GM19193 (cell line): Measurements from ENCODE around the gene PGP.

Experiments used
- POLR2A ChIP-seq: IDR thresholded peaks from 4 replicates; pipeline ENCODE4 v1.6.1; 2011; ENCODE audit not compliant: insufficient read depth, insufficient read length; ENCODE audit errors: extremely low read depth

The PGP gene

DNA sequence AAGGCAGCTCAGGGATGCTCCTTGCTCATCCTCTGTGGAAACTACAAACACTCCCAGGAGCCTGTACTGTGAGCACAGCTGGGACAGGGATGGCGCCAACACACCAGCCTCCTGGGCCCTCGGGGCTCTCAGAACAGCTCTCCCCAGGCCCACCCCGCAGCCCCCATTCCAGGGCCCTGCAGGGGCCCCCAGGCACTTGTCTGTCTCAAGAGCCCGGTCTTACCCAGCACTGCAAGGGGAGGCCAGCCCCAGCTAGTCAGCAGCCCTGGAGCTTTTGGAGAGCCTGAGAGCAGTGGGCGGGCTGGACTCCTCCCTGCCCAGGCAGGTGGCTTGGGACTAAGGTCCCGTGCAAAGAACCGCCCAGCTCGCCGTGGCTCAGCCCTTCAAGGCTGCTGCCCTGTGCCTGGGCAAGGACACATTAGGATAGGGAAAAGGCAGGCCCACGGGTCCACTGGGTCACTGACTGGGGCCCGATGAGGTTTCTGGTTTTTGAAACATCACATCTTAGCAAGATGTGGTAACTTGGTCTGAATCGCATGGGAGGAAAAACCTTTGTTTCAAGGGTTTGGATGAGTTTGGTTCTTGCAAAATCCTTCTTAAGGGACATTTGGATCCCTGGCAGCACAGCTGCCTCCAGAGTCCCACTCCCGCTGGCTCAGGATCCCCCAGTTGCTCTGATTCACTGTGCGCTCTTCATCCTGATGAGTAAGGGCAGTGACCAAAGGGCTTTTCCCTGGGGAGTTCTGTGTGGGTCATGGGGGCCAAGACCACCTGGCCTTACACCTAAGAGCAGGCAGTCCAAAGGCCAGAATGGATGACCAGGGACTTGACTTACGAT lies 24.4 kb upstream of the PGP start:
- no peak for TF ChIP-seq POLR2A

DNA sequence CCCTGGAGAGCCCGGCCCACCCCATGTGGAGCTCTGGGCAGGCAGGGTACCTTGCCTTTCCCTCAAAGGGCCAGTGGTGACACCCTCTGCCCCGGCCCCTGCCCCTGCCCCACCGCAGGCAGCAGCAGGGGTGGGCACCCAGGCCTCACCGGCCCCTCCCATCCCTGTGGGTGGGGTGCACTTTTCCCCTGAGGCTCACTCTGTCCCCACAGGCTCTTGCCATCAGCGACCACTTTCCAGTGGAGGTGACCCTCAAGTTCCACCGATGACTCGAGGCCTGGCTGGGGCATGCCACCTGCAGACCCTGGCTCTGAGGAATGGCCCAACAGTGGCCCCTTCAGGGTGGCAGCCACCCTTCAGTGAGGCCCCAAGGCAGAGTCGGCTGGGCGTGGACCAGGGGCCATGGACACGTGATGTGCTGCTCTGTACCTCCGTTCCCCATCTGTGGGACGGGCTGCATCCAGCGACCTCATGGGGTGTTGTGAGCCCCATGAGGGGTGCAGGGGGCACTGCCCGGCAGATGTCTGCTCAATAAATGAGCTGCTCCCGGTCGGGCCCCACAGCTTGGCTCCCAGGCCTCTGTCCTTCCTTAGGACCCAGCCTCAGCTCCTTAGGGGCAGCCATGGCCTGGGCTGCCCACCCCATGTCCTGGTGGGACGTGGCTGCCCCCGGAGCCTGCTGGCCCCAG lies 23.7 kb upstream of the PGP start:
- no peak for TF ChIP-seq POLR2A

DNA sequence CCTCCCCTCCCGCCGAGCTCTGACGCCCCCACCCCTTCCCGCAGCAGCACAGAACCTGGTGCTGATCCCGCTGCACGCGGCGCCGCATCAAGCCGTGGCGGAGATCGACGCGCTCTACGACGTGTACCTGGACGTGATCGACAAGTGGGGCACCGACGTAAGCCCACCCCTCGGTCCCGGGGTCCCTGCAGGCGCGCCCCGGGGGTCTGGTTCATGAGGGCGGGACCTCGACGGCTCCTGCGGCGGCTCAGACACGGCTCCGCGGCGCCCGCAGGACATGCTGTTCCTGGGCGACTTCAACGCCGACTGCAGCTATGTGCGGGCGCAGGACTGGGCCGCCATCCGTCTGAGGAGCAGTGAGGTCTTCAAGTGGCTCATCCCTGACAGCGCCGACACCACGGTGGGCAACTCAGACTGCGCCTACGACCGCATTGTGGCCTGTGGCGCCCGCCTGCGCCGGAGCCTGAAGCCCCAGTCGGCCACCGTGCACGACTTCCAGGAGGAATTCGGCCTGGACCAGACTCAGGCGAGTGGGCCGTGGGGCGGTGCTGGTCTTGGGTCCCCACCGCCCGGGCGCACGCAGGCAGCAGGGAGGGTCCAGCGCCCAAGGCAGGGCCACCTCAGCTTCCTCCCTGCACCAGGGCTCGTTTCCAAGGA lies 23.0 kb upstream of the PGP start:
- TF ChIP-seq POLR2A: no peak

DNA sequence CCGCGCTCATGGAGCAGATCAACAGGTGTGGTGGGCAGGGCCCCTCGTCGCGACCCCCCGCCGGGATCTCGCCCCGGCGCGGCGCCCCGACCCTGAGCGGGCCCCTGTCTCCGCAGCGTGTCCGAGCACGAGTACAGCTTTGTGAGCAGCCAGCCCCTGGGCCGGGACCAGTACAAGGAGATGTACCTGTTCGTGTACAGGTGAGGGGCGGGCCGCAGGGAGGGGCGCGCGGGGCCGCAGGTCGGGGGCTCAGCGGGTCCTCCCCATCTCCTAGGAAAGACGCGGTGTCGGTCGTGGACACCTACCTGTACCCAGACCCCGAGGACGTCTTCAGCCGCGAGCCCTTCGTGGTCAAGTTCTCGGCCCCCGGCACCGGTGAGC lies 22.5 kb upstream of the PGP start:
- no peak for TF ChIP-seq POLR2A

DNA sequence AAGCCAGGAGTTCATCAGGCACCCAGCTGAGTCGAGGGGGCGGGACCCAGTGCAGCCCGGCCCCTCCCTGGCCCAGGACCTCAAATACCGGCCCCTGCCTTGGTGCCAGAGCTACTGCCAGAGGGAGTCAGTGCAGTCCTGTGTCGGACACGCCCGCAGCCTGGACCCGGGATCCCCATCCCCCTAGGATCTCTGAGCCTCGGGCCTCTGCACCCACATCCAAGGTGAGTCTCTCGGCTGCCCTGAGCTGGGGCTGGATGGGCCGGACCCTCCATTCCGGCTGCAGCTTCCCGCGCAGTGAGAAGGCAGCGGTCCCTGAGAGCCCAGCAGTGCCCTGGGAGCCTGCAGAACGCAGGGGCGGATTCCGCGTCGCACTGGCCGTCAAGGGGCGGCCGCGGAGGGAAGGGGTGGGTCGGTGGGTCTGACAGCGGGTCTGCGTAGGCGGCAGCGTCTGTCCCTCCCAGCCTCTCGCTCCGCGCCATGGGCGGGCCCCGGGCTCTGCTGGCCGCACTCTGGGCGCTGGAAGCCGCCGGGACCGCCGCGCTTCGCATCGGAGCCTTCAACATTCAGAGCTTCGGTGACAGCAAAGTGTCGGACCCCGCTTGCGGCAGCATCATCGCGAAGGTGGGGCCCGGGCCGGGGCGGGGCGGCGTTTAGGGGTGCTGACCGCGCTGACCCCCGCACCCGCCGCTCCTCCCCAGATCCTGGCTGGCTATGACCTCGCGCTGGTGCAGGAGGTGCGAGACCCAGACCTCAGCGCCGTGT lies 21.9 kb upstream of the PGP start, which contains the start of gene DNASE1L2:
Gene DNASE1L2, plus strand, starts transcription at position 108 of the 765 bp plus-strand sequence. Its CDS starts 373 bp downstream, at position 481.
- no peak for TF ChIP-seq POLR2A

DNA sequence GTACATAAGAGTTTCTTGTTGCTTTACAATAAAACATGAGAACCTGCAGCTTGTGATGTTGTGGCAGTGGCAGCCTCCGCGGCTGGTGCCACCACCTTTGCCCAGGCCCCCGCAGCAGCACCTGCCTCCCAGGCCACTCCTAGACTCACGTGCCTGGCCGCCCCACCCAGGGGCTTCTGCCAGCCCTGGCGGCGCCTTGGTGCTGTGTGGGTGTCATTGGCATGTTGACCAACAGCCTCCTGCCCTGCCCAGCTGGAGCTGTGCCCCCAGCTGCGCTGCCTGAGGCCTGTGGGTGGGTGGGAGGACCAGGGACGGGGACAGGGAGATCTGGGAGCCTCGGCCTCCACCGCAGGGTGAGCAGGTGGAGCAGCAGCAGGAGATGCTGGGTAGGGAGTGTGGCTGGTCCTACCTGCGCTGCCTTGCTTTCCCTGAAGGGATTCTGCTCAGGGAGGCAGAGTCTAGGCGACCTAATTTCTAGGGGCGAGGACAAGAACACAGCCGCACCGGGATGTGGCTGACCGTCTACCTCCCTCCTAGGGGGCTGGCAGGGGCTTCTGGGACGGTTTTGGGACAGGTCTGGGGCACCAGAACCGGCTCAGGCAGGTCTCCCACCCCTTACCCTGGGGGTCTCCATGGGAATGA lies 21.2 kb upstream of the PGP start:
- TF ChIP-seq POLR2A: no peak

DNA sequence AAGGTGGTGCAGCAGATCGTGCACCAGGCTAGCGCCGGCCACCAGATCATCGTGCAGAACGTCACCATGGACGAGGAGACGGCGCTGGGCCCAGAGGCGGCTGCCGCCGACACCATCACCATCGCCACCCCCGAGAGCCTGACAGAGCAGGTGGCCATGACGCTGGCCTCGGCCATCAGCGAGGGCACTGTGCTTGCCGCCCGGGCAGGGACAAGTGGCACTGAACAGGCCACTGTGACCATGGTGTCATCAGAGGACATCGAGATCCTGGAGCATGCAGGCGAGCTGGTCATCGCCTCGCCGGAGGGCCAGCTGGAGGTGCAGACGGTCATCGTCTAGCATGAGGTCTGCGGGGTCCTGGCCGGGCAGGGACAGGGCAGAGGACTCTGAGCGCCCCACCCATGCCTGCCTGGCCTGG lies 20.6 kb upstream of the PGP start:
- no peak for TF ChIP-seq POLR2A

DNA sequence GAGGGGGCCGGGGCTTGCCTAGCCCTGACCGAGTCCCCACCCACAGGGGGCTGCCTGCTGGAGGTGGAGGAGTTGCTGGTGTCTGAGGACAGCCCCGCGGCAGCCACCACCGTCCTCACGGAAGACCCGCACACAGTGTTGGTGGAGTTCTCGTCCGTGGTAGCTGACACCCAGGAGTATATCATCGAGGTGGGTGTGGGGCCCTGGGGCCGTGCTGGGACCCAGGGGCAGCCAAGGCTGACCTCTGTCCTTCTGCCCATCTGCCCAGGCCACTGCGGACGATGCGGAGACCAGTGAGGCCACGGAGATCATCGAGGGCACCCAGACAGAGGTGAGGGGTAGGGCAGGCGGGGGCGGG lies 20.2 kb upstream of the PGP start:
- TF ChIP-seq POLR2A: no peak

DNA sequence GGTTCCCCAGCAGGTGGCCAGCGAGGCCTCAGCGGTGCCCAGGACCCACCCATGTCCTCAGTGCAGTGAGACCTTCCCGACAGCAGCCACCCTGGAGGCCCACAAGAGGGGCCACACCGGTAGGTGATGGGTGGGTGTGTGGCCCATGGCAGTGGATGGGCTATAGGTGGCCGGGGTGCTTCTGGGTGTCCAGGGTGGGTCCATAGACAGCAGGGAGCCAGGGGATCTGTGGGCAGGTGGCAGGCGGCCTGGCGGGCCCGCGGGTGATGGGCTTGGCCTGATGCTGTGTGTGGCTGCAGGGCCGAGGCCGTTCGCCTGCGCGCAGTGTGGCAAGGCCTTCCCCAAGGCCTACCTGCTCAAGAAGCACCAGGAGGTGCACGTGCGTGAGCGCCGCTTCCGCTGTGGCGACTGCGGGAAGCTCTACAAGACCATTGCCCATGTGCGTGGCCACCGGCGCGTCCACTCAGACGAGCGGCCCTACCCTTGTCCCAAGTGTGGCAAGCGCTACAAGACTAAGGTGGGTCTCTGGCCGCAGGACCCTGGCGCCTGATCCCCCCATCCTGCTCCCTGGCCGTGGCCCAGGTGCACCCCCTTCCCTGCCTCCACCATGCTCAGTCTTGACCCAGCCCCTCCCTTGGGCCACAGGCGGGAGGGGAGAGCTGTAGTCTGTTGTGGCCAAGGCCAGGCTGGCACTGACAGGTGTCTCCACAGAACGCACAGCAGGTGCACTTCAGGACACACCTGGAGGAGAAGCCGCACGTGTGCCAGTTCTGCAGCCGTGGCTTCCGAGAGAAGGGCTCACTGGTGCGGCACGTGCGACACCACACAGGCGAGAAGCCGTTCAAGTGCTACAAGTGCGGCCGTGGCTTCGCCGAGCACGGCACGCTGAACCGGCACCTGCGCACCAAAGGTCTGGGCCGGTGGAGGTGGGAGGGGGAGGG lies 19.5 kb upstream of the PGP start:
- TF ChIP-seq POLR2A: no peak

DNA sequence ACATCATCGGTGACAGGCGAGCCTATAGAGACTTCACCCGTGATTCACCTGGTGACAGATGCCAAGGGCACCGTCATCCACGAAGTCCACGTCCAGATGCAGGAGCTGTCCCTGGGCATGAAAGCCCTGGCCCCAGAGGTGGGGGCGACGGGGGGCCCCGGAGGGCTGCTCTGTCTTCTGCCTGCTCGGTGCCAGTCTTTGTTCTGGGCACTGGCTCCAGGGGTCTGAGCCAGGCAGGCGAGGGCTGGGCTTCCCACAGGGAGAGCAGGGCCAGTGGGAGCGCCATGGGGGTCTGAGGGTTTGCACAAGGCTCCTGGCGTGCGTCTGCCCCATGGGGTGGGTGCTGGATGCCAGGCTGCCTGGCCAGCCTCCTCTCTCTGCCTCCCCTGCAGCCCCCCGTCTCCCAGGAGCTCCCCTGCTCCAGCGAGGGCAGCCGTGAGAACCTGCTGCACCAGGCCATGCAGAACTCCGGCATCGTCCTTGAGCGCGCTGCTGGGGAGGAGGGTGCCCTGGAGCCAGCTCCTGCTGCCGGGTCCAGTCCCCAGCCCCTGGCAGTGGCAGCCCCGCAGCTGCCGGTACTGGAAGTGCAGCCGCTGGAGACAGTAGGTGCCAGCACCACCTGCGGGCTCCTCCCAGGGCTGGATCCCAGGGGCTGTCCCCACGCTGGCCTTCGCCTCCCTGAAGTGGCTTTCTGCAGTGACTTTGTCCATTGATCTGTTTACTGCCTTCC lies 18.6 kb upstream of the PGP start:
- peak; percentile 15 for TF ChIP-seq POLR2A

DNA sequence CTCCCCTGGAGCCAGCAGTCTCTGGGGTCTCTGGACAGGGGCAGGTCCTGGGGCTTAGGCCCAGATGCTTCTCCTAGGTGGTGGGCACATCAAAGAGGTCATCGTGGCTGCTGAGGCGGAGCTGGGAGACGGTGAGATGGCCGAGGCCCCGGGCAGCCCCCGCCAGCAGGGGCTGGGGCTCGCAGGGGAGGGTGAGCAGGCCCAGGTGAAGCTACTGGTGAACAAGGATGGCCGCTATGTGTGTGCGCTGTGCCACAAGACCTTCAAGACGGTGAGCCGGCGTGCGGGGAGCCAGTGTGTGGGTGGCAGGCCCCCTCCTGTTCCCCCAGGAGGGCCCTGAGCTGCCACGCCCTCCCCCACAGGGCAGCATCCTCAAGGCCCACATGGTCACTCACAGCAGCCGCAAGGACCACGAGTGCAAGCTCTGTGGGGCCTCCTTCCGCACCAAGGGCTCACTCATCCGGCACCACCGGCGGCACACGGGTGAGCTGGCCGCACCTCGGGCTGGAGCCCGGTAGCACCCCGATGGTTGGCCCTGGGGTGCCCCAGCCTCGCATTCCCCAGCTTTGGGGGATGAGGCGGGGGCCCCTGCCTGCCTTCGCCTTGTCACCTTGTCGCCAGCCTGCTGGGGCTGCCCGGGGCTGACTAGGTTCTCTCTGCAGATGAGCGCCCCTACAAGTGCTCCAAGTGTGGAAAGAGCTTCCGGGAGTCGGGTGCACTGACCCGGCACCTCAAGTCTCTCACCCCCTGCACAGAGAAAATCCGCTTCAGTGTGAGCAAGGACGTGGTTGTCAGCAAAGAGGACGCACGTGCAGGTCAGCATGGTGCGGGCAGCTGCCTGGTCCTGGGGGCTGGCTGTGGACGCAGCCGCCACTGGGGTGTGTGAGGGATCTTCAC lies 17.7 kb upstream of the PGP start:
- TF ChIP-seq POLR2A: no peak
